Measurements from ENCODE around the gene GDPD2. TPM values are rescaled to one million over a fixed set of nuclear protein-coding genes. Genes with fewer than 3 reads are reported as not detected.

Gene GDPD2
- total RNA-seq, 4 donors from 2014 or later: 0.21 TPM; not detected in 3

DNA sequence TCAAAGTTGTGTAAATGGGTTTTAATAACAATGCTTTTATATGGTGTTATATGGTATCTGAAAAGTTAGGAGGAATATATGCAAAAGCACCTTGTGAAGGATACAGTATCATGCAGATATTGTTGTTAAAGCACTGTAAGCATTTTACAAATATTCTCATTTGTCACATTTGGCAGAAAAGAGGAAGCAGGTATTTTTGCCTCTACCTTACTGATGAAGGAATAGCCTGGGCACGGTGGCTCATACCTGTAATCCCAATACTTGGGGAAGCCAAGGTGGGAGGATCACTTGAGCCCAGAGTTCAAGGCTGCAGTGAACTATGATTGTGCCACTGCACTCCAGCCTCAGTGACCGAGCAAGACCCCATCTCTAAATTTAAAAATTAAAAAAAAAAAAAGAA is 12.2 kb upstream of the GDPD2 start:
- TF ChIP-seq POLR2A (IDR thresholded peaks at IDR 0.05) (no peak), CTCF (IDR thresholded peaks at IDR 0.05) (no peak)

DNA sequence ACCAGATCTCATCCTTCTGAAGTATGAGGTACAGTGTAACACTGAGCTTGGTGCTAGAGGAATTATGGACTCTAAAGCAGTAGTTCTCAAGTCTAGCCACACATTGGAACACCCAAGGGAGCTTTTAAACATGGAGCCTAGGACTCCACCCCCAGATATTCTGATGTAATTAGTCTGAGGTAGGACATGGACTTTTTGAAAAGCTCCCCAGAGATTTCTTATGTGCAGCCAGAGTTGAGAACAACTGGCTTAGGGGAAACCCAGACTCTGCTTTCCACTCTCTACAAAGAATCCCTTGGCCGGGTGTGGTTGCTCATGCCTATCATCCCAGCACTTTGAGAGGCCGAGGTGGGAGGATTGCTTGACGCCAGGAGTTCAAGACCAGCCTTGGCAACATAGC is 11.6 kb upstream of the GDPD2 start:
- no peak overlapping the region for H3K4me3 ChIP-seq
- no peak for DNase-seq
- H3K9me3 ChIP-seq: no peaks in the 10 kb centered on the region
- no peaks in the 10 kb centered on the region for H3K36me3 ChIP-seq
- intact Hi-C loops (cut with DNase I; ENCODE audit: low total_unique reads): no loop called here
- no peak overlapping the region for H3K27ac ChIP-seq
- H3K27me3 ChIP-seq: no peaks in the 10 kb centered on the region
- H3K4me1 ChIP-seq: no peaks in the 10 kb centered on the region
- TF ChIP-seq POLR2A (IDR thresholded peaks at IDR 0.05): no peak
- no peak for TF ChIP-seq CTCF (IDR thresholded peaks at IDR 0.05)

More for the DNA sequence above, 12.2 kb upstream of the GDPD2 start:
- no peak for DNase-seq
- Histone ChIP-seq H3K36me3 (no peaks in the 10 kb centered on the region), H3K27ac (no peak overlapping the region), H3K4me1 (no peaks in the 10 kb centered on the region), H3K27me3 (no peaks in the 10 kb centered on the region), H3K4me3 (no peak overlapping the region), H3K9me3 (no peaks in the 10 kb centered on the region)
- intact Hi-C loops (cut with DNase I; ENCODE audit: low total_unique reads): no loop called here

- H3K9me3 ChIP-seq: no peaks in the 10 kb centered on the region
- no peaks in the 10 kb centered on the region for H3K4me1 ChIP-seq
- TF ChIP-seq POLR2A (IDR thresholded peaks at IDR 0.05): no peak
- TF ChIP-seq CTCF (IDR thresholded peaks at IDR 0.05): no peak
- no peak for DNase-seq
- intact Hi-C loops (cut with DNase I; ENCODE audit: low total_unique reads): no loop called here
- no peak overlapping the region for H3K27ac ChIP-seq
- no peaks in the 10 kb centered on the region for H3K36me3 ChIP-seq
- no peak overlapping the region for H3K4me3 ChIP-seq
- no peaks in the 10 kb centered on the region for H3K27me3 ChIP-seq
Measured at GRCh38 chrX:70421618-70422017, 1.5 kb upstream of the GDPD2 start.

DNA sequence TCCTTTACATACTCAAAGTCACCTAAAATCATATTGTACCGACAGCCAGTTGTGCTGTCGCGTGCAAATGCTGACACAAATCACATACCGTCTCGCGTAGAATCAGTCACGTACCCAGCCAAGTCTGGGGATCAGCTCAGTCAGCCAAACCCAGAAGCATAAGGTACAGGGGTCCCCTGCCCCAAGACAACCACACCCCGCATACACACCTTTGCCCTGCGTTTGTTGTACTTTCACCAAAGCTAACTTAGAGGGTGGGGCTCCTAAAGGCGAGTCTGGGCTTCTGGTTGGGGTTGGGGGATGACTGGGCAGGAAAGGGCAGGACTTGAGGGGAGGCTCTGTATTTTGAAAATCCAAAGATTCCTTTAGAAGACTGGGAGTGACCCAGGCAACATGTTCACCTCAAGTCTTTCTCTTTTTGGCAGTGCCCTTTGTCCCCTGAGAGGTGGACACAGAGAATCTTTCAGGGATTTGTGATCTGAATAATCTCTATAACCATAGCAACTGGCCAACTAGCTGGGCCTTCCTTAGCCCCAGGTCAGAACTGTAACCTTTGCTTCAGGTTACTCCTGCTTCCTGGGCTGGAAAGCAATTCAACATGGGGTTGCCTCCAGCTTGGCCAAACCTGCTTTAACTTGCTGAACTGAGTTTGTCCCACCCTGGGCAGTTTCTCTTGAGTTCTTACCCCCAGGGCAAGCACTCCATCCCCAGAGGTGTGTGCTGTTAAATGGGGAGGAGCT is 992 bp downstream of the GDPD2 start:
- Histone ChIP-seq H3K4me1 (no peaks in the 10 kb centered on the region), H3K4me3 (no peak overlapping the region), H3K27ac (no peak overlapping the region), H3K36me3 (no peaks in the 10 kb centered on the region), H3K9me3 (no peaks in the 10 kb centered on the region), H3K27me3 (no peaks in the 10 kb centered on the region)
- intact Hi-C loops (cut with DNase I; ENCODE audit: low total_unique reads): no loop called here
- no peak for TF ChIP-seq POLR2A (IDR thresholded peaks at IDR 0.05)
- TF ChIP-seq CTCF (IDR thresholded peaks at IDR 0.05): no peak
- no peak for DNase-seq

- intact Hi-C loops (cut with DNase I; ENCODE audit: low total_unique reads): no loop called here
Measured at GRCh38 chrX:70424801-70425200, 1.7 kb downstream of the GDPD2 start.

More at GRCh38 chrX:70424801-70425200, 1.7 kb downstream of the GDPD2 start:
- H3K4me3 ChIP-seq: no peak overlapping the region
- H3K36me3 ChIP-seq: no peaks in the 10 kb centered on the region
- no peaks in the 10 kb centered on the region for H3K27me3 ChIP-seq
- no peaks in the 10 kb centered on the region for H3K4me1 ChIP-seq
- no peak overlapping the region for H3K27ac ChIP-seq
- DNase-seq: no peak
- no peaks in the 10 kb centered on the region for H3K9me3 ChIP-seq
- TF ChIP-seq CTCF (IDR thresholded peaks at IDR 0.05) (no peak), POLR2A (IDR thresholded peaks at IDR 0.05) (no peak)
